NCI-H1092 treated with DMSO at 0.1 percent for 48 hours (cell line): ENCODE results near the gene EEF1A2.

Experiments
- DNase-seq: peaks from one replicate; lab custom pipeline; 2025; lab: John Stamatoyannopoulos, UW

Gene EEF1A2

GRCh38 chr20:63500151-63500901, 1.4 kb upstream of the EEF1A2 start:
- no peak for DNase-seq

GRCh38 chr20:63499338-63499969, 571 bp upstream of the EEF1A2 start:
- DNase-seq, result peak; percentile 64

- DNase-seq, result peak; percentile 45
Observed at GRCh38 chr20:63497946-63498935, 642 bp downstream of the EEF1A2 start.

GRCh38 chr20:63497138-63497945, 1.5 kb downstream of the EEF1A2 start:
- DNase-seq, result no peak

GRCh38 chr20:63496596-63497120, 2.2 kb downstream of the EEF1A2 start:
- DNase-seq, result no peak

GRCh38 chr20:63495741-63496595, 2.9 kb downstream of the EEF1A2 start:
- peak; percentile 32 for DNase-seq

- DNase-seq, result no peak
Observed at GRCh38 chr20:63495167-63495720, 3.6 kb downstream of the EEF1A2 start.

GRCh38 chr20:63494420-63495166, 4.3 kb downstream of the EEF1A2 start:
- DNase-seq, result no peak

GRCh38 chr20:63494084-63494419, 4.8 kb downstream of the EEF1A2 start:
- DNase-seq, result no peak

GRCh38 chr20:63493563-63494020, 5.3 kb downstream of the EEF1A2 start:
- DNase-seq, result no peak

- DNase-seq, result no peak
Observed at GRCh38 chr20:63492982-63493381, 5.9 kb downstream of the EEF1A2 start.

GRCh38 chr20:63492518-63492917, 6.4 kb downstream of the EEF1A2 start:
- no peak for DNase-seq

- DNase-seq, result no peak
Observed at GRCh38 chr20:63491635-63492230, 7.2 kb downstream of the EEF1A2 start.

- DNase-seq, result no peak
Observed at GRCh38 chr20:63491078-63491477, 7.8 kb downstream of the EEF1A2 start.

GRCh38 chr20:63490416-63490815, 8.5 kb downstream of the EEF1A2 start:
- DNase-seq, result no peak

GRCh38 chr20:63488315-63489251, 10.3 kb downstream of the EEF1A2 start:
- no peak for DNase-seq

GRCh38 chr20:63487781-63488241, 11.1 kb downstream of the EEF1A2 start:
- no peak for DNase-seq
